NCI-H2196 (cell line): Measurements from ENCODE around the gene UBE2F.
"Not testable (repeated sequence)": the region's sequence is repeated elsewhere in the genome, so short reads cannot be mapped to it uniquely, and the experiment has no call there.

Experiments
- DNase-seq: peaks from one replicate; lab custom pipeline; 2025; ENCODE audit not compliant: unreplicated experiment; lab: John Stamatoyannopoulos, UW

UBE2F gene

GRCh38 chr2:238042849-238043584 is 76.2 kb downstream of the UBE2F start:
- no peak for DNase-seq

- no peak for DNase-seq
Measured at GRCh38 chr2:238043851-238044250, 77.0 kb downstream of the UBE2F start.

- DNase-seq = no peak
Measured at GRCh38 chr2:238045575-238045974, 78.8 kb downstream of the UBE2F start.

- DNase-seq = no peak
Measured at GRCh38 chr2:238046725-238047270, 80.0 kb downstream of the UBE2F start.

GRCh38 chr2:238053191-238053776 is 86.5 kb downstream of the UBE2F start:
- DNase-seq = no peak

GRCh38 chr2:238055841-238056240 is 89.0 kb downstream of the UBE2F start:
- DNase-seq = no peak

- DNase-seq = not testable (repeated sequence)
Measured at GRCh38 chr2:238057696-238058575, 91.1 kb downstream of the UBE2F start.

GRCh38 chr2:238059505-238059904 is 92.7 kb downstream of the UBE2F start:
- no peak for DNase-seq

GRCh38 chr2:238060096-238060541 is 93.3 kb downstream of the UBE2F start:
- DNase-seq = no peak

GRCh38 chr2:238060542-238061314 is 93.9 kb downstream of the UBE2F start, which contains the start of gene SCLY:
TSS of gene SCLY (plus strand) at chr2:238061001. CDS start at chr2:238061055, 54 bp downstream.
- peak; percentile 97 for DNase-seq

GRCh38 chr2:238061315-238062202 is 94.7 kb downstream of the UBE2F start:
- DNase-seq = no peak

- no peak for DNase-seq
Measured at GRCh38 chr2:238063414-238064189, 96.8 kb downstream of the UBE2F start.

- no peak for DNase-seq
Measured at GRCh38 chr2:238064376-238064775, 97.6 kb downstream of the UBE2F start.

- DNase-seq = no peak
Measured at GRCh38 chr2:238065071-238065846, 98.4 kb downstream of the UBE2F start.

GRCh38 chr2:238066218-238066617 is 99.4 kb downstream of the UBE2F start:
- DNase-seq = no peak

- DNase-seq = not testable (repeated sequence)
Measured at GRCh38 chr2:238066718-238067117, 99.9 kb downstream of the UBE2F start.

GRCh38 chr2:238067939-238068338 is 101.1 kb downstream of the UBE2F start:
- no peak for DNase-seq
